GM21515 (cell line): ENCODE measurements around the gene CCDC107.

Experiments
- ATAC-seq: cut with Tn5 transposase; IDR thresholded peaks from one replicate; pipeline ENCODE4 v1.9.1; 2021; ENCODE audit not compliant: unreplicated experiment

Gene CCDC107

GRCh38 chr9:35700031-35700430 lies 41.9 kb downstream of the CCDC107 start:
- no peak for ATAC-seq

GRCh38 chr9:35700942-35701341 lies 42.9 kb downstream of the CCDC107 start:
- ATAC-seq = no peak

GRCh38 chr9:35702696-35703095 lies 44.6 kb downstream of the CCDC107 start:
- ATAC-seq = no peak

- ATAC-seq = no peak
Measured at GRCh38 chr9:35703906-35704672, 46.0 kb downstream of the CCDC107 start.

GRCh38 chr9:35705372-35705771 lies 47.3 kb downstream of the CCDC107 start:
- ATAC-seq = no peak

- no peak for ATAC-seq
Measured at GRCh38 chr9:35705836-35706430, 47.8 kb downstream of the CCDC107 start.

- ATAC-seq = no peak
Measured at GRCh38 chr9:35706951-35707350, 48.9 kb downstream of the CCDC107 start.

GRCh38 chr9:35708146-35708545 lies 50.1 kb downstream of the CCDC107 start:
- no peak for ATAC-seq

GRCh38 chr9:35710818-35711500 lies 52.9 kb downstream of the CCDC107 start:
- no peak for ATAC-seq
